ENCODE measurements around the gene ALKBH8.
A peak's percentile ranks its signal among the peaks of the same experiment; 100 is the strongest.
"Not testable (repeated sequence)": the region's sequence is repeated elsewhere in the genome, so short reads cannot be mapped to it uniquely, and the experiment has no call there.

Gene ALKBH8

DNA sequence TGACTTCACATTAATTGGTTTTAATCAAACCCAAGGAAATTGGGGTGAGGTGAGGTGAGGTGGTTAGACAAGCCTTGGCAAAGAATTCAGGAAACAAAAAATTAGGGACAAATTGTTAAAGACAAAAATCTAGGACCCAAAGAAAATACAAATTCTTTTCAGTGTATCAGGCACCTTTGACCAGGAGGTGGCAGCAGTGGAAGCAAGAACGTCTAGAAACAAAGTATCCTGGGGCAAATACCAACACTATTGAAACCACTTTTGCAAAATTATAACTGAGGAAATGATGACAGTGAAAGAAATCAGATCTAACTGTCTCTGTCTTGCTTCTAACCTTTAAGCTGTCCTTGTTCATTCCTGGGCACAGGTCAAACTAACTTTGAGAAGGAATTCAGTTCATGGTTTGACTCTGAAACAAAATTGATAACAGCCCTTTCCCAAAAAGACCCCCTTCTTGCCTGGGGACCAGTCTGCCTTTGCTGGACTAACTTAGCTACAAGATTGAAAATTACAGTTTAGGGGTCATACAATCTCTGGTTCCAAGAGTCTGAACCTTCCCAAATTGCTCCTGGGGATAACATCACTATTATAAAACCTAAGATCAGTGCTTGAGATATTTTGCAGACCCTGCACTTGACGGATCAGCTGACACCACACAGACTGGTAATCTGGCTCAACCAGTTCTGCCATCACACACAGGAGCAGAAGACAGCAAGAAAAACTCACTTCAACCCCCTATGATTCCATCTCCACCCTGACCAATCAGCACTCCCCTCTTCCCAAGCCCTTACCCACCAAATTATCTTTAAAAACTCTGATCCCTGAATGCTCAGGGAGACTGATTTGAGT, 11.2 kb upstream of the ALKBH8 start:
- DNase-seq, result peak; percentile 43 to 69

DNA sequence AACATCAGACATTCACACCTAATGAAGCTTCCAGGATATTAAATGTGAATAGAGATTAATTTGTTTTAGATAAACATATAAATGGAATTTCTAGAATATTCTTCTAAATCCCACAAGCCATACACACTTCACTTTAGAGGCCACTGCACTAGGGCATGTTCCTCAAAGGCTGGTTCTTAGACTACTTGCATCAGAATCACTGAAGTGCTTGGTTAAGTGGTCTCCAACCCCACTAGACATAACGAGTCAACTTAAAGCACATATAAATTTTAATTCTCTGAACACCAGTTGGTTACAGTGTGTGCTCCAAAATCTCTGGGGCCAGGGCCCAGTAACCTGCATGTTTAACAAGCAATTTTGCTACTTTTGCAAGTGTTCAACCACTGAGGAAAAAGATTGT, 7.9 kb upstream of the ALKBH8 start:
- no peak for DNase-seq

DNA sequence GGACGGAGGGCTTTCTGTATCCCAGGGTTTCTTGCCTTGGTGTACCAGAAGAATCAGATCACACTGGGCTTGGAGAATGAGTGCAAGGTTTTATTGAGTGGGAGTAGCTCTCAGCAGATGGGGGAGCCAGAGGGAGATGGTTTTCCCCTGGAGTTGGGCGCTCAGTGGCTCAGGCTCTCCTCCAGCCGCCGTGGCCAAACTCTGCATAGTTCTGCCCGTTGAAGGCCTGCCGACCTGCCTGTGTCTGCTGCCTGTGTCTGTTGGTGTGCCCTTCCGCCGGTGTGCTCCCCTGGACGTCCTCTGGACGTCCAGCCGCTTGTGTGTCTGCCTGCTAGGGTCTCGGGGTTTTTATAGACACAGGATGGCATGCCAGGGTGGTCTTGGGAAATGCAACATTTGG, 4.5 kb upstream of the ALKBH8 start:
- no peak for DNase-seq

DNA sequence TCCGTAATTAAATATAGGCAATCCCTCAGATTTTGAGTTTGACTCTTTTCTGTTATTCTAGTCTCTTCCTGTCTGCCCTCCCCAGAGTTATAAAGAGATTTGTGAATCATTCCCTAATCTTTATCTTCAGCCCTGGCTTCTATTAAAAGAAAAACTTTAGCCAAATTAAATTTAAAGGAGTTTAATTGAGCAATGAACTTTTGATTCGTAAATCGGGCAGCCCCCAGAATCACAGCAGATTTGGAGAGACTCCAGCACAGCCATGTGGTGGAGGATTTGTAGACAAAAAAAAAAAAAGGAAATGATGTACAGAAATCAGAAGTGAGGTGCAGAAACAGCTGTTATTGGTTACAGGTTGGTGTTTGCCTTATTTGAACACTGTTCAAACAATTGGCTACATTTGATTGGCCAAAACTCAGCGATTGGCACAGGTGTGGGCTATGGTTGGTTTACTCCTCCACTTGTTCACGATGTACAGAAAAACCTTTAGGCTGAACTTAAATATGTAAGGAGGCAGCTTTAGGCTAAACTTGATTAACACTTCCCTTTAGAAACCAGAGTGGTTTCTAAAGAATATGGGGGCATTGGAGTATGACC, 2.3 kb upstream of the ALKBH8 start:
- no peak for DNase-seq

DNA sequence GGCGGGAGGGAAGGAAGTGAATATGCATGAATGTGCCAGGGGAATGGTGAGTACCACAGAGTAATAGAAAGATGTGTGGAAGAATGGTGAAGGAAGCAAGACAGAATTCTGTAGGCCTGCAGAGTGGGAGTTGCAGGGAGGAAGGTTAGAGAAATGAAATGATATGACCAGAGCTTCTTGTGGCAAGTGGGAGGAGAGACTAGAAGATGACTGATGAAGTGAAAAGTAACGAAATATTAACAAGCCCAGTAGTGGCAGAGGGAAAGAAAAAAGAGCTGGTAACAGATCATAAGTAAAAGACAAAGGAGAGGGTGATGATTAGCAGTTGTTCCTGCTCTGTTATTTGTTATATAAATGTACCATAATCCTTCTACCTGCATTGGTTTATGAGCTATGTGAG, 1.0 kb upstream of the ALKBH8 start:
- no peak for DNase-seq

DNA sequence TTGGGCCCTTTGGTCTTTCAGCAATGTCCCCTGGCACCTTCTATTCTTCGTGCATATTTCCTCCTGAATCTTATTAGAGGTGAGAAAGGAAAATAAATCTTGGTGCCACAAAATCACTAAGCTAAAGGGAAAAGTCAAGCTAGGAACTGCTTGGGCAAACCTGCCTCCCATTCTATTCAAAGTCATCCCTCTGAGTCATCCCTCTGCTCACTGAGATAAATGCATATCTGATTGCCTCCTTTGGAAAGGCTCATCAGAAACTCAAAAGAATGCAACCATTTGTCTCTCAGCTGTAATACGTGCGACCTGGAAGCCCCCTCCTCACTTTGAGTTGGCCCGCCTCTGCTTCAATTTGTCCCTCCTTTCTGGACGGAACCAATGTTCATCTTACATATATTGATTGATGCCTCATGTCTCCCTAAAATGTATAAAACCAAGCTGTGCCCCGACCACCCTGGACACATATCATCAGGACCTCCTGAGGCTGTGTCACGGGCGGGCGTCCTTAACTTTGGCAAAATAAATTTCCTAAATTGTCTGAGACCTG, 493 bp upstream of the ALKBH8 start:
- DNase-seq, result not testable (repeated sequence)

DNA sequence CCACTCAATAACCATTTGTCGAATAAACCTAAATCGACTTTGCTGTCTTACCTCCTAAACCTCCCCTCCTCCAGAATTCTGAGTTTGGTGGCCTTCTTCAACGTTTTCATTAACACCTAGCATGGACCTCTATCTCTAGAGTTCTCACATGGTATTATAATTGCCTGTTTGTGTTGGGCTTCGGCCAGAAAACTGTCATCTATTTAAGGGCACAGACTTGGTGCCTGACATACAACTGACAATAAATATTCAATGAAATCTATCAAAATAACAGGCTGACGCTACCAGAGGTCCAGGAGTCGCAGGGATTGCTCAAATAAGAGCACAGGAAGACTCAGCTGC, 687 bp downstream of the ALKBH8 start:
- DNase-seq, result no peak

DNA sequence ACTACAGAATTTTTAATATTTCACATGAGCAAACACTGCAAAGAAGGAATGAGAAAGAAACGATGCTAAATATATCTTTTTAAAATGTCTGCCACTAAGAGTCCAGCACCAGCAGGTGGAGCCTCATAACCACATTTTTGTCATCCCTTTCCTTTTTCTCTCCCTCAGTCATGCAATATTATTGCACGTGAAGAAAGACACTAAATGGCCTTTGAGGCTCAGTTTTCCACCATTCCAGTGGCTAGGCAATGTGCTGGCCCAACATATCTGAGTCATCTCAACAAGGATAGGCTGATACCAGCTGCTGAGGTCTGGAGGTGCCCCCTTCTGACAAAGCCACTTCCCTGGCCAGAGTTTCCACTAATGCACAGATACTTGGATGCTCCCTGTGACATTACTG, 1.8 kb downstream of the ALKBH8 start:
- DNase-seq, result peak in 1 of 2 donors; percentile 24

DNA sequence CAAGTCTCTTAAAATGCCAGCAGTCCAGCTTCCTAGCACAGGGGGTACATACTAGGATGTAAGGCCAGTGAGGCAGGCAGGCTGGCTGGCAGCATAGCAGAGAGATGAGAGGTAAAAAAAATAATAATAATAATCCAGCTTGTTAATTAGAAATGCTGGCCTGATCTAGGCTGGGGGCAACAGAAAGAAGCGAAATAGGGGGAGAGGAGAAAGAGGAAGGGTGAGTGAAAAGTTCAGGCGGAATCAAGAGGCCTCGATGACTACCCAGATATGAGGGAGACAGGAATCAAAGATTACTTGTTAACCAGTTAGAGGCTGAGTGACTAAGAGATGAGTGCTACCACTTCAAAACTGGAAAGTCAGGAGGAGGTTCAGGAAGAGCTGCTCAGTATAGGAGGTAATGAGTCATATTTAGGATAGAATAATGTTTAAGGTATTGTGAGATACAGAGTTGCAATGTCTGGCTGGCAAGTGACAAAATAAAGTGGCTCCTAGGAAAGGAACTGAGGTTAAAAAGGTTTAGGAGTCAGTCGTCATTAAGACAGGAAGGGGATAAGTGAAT, 2.8 kb downstream of the ALKBH8 start:
- DNase-seq, result no peak

DNA sequence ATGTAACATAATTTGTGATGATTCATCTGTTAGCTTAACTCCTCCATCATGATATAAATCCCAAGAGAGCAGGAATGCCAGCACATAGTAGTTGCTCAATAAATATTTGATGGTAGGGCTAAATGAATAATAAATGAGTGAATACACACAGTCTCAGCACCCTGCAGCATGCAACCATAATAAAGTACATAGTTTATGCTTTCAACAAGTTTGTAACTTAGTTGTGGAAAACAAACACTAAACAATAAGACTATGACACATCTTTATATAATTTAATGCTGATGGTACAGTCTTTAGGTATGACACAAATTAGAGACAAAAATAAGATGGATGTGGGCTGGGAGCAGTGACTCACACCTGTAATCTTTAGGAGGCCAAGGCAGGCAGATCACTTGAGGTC, 3.8 kb downstream of the ALKBH8 start:
- DNase-seq, result no peak

DNA sequence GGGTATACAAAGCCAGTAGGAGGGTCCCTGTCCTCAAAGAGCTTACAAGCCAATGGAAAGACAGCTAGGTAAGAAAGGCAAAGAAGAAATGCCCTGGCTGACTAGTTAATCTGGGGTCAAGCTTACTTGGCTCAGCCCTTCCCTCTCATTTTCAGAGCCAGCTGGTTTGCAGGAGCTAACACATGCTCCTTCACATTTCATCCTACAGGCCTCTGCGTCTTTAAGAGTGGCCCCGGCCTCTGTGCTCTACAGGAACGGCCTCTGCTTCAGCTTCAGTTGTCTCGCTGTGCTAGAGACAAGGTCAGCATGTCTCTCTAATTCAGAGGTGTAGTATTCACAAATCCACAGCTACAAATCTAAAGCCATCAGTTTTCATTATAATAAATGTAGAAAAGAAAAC, 15.2 kb downstream of the ALKBH8 start:
- DNase-seq, result no peak

DNA sequence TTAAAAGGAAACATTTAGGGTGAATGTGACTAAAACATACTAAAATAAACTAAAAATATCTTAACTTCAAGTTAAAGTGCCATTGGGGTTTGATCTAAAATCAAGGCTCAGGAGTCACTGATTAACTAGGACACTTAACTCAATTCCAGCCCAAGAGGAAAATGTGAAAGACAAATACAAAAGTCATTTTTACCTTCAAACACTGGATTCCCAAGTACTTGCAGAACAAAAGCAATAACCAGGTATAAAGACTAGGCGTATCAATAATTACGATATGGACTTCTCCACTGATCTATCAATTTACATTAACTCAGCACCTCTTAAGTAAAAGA, 15.6 kb downstream of the ALKBH8 start:
- no peak for DNase-seq

DNA sequence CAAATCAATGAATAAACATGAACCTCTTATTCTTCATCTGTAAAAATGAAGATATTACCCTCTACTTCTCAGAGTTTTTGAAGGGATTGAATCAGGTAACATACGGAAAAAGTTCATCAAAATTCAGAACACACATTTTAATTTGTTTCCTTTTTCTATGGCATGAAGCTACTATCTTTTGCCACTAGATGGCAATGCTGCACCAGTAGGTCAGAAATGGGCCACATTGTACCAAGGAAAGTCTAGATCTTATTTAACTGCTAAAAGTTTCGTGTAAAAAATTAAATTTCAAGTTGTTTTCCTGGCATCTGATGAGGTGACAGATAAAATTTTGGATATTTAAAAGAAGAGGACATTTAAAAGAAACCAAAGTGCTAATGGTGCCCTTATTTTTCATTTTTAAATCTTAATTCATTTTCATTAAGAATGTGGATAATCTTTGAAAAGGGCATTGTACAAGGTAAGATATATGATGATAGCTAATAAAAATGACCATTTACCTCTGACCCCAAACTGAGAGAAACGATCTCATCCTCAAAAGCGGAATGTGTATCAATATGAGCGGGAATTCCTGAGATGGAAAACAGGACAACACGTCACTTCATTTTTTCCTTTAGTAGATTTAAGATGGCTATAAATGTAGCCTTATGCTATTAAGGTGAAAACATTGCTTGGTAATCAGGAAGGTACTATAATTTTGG, 16.1 kb downstream of the ALKBH8 start:
- peak in 1 of 2 donors; percentile 45 for DNase-seq

DNA sequence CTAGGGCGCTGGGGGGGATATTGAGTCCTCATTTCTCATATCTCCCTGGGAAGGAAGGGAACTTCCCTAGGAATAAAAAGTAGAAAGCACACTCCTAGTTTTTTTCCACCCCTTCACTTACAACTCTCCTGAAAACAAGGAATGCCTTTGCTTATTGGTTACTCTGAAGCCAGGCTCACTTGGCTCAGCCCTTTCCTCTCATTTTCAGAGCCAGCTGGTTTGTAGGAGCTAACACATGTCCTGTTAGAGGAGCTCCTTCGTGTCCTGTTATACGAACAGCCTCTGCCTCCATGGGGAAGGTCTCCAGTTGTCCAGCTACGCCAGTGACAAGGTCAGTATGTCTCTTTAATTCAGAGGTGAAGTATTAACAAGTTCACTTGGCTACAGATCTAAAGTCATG, 17.6 kb downstream of the ALKBH8 start:
- peak in 1 of 2 donors; percentile 25 for DNase-seq

DNA sequence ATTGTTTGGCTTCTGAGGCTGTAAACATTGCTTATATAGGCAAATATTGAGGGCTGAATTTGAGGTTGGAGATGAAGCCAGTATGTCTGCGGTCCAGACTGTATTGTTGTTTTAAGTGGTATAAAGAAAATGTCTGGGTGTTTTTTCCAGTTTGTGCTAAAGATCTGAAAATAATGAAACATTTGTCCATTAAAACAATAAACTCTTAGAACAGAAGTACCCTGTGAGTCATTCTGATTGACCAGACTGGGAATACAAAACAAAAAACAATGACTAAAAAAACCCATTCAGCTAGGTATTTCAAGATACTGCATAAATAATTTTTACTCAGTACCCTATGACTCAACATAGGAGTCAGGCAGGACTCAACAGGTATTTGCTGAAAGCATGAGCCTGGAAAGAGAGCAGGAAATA, 20.4 kb downstream of the ALKBH8 start:
- DNase-seq, result peak in 1 of 2 donors; percentile 18

DNA sequence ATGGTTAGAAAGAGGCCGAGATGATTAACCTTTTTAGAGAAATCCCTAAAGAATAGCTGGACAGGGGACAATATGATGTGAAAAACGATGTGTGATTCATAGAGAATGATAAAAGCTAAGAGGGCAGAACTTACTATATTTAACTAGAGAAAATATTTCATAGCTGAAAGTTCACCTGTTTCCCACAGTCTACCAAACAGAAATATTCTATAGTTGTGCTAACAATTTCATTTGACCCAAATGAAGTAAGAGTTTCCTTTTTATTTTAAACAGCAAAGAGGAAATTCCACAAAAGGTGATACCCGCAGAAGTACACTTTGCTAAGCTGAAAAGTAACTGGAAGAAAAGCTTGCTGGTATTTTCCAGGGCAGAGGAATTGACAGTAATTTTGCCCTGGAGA, 26.7 kb downstream of the ALKBH8 start:
- no peak for DNase-seq

DNA sequence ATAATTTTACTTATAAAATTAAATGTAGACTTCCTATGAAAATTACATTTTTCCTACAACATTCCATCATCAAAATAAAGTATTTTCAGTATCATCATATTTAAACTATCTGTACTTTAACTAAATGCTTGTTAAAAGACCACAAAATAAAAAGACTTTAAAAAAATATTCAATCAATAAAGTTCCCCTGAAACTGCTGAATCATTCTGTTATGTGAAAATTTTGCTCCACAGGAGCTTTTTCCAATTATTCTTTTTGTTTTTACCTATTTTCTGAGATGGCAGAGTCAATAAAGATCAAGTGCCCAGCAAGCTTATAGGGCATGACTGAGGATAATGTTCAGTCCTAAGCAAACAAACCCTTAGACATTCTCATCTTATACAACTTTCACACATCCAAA, 27.3 kb downstream of the ALKBH8 start:
- no peak for DNase-seq

DNA sequence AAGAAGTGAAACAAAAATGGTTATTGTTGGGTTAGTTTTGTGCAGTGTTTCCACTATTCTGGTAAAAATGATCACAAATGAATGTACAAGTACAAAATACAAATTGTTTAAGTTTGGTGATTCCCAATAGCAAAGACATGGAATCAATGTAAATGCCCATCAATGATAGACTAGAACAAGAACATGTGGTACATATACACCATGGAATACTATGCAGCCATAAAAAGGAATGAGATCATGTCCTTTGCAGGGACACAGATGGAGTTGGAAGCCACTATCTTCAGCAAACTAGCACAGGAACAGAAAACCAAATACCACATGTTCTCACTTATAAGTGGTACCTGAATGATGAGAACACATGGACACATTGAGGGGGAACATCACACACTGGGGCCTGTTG, 28.4 kb downstream of the ALKBH8 start:
- DNase-seq, result not testable (repeated sequence)

DNA sequence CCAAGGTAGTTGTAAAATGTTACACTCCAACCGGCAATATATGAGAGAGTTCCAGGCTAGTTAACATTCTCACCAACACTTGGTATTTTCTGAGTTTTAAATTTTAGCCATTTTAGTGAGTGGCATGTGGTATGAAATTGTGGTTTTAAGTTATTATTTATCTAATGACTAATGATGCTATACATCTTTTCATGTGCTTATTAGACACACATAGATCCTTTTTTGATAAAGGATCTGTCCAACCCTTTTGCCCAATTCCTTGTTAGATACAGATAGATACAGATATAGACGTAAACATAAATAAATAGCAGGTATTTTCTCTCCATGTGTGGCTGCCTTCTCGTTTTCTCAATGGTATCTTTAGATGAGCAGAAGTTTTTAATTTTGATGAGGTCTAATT, 39.3 kb downstream of the ALKBH8 start:
- DNase-seq, result no peak

DNA sequence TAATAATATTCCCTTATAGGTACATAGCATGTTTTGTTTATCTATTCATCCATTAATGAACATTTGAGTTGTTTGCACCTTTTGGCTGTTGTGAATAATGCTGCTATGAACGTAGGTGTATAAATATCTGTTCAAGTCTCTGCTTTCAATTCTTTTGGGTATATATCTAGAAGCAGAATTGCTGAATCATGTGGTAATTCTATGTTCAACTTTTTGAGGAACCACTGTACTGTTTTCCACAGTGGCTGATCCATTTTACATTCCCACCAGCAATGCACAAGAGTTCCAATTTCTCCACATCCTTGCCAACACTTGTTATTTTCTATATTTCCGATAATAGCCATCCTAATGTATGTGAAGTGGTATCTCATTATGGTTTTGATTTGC, 56.7 kb downstream of the ALKBH8 start:
- DNase-seq, result no peak

DNA sequence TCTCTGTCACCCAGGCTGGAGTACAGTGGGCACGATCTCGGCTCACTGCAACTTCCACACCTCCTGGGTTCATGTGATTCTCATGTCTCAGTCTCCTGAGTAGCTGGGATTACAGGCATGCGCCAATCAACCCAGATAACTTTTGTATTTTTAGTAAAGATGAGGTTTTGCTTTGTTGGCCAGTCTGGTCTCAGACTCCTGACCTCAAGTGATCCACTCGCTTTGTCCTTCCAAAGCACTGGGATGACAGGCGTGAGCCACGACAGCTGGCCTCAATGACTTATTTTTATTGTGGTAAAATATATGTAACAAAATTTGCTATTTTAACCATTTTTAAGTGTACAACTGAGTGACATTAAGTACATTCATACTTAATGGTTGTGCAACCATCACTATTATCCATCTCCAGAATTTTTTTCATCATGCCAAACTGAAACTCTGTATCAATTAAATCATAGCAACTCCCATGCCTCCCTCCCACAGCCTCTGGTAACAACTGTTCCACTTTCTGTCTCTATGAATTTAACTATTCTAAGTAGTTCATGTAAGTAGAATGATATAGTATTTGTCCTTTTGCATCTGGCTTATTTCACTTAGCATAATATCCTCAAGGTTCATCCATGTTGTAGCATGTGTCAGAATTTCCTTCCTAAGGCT, 57.2 kb downstream of the ALKBH8 start:
- DNase-seq, result no peak

DNA sequence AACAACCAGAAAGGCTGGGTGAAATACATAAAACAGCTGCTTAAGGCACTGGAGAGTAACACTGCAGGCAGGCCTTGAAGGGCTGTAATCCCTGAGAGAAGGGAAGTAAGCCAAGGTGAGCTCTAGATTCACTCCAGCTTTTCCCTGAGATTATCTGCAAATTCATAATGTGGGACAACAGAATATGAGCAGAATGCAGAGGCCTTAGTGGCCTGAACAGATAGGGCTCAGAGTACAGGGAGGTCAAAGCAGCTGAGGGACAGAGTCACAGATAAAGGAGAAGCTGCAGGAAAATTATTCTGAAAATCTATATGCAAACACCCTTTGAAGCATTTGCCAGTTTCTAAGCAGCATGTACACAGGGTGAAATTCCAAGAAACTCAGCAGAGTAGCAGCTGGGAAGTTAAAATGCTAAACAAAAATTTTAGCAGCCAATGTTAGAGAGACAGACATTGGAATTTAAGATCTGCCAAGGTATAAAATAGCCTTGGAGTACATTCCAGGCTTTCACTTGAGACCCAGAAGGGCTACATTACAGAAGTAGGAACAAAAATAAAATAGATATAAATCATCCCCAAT, 59.8 kb downstream of the ALKBH8 start:
- no peak for DNase-seq

DNA sequence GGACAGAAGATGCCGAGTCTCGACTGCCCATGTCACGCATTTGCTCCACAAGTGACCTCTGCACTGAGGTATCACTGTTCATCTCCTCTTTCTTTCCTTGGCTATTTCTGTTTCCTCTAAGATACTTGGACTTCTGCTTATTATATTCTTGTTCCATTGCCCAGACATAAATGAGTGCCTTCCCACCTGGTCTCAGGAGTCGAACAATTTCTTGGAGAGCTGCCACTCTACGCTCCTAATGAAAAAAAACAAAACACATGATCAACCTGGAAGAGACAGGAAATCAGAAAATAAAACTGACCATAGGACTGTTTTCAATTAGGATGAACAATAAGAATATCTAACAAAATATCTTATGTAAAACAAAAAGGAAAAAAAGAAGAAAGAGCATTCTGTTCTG, 60.6 kb downstream of the ALKBH8 start:
- DNase-seq, result no peak

Measured in hippocampal formation (tissue), 2 donors.